Stimulated activated CD8-positive, alpha-beta memory T cell treated with anti-CD3 and anti-CD28 coated beads, Interleukin-7, amount 100 ng/mL, for 1 hour (primary cell): ENCODE results near the gene MRPL55.

ENCODE experiments used
- DNase-seq, 2 donors: peaks; one replicate each; pipeline ENCODE4 v3.0.0-alpha.2; 2020; ENCODE audit warnings: low read depth in 2 of 2

MRPL55 gene

DNA sequence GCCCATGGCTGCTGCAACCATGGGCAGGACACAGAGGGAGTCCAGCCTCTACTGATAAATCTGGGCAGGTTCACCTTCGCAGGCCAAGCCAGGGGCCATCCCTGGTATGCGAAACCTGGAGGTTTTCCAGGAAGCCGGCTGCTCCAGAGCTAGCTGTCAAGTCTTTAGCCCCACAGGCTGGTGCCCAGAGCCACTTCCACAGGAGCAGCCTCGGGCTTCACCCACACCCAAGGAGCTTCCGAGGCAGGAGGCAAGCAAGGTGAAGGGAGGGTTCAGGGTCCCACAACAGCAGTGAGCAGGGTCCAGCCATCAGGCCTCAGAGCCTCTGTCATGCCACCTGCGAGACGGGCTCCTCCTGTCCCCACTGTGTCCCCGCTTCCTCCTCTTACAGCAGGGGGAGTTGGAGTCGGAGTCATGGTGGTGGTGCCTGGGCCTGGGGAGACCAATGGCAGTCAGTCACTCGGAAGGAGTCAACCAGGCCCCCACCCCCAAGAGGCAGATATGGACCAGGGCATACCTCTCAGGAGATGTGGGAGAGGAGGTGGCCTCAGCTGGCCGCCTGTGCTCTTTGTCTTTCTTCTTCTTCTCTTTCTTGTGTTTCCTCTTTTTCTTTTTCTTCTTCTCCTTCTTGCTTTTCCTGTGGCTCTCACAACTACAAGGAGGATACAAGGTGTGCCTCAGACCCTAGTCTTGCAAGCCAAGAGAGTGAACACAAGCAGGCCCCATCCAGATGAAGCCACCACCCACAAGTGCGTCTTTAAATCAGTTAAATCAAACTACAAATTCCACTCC is 8.1 kb downstream of the MRPL55 start:
- no peak for DNase-seq

DNA sequence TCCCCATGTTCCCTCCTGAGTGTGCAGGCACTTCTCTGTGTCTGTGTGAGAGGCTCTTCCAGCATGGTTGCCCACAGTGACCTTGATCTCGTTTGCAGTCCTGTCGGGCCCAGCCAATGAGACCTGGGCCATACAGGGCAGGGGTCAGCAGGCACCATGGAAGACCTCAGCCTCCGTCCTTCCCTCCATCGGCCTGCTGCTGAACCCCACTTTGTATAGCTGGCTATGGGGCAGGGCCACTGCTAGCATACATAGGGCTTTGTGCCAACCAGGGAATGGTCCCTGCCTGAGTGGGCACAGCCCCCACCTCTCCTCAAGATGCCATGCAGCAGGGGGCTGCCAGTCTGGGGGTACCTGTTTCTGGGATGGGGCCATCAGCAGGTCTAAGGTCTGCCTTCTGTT is 9.8 kb downstream of the MRPL55 start:
- no peak for DNase-seq

DNA sequence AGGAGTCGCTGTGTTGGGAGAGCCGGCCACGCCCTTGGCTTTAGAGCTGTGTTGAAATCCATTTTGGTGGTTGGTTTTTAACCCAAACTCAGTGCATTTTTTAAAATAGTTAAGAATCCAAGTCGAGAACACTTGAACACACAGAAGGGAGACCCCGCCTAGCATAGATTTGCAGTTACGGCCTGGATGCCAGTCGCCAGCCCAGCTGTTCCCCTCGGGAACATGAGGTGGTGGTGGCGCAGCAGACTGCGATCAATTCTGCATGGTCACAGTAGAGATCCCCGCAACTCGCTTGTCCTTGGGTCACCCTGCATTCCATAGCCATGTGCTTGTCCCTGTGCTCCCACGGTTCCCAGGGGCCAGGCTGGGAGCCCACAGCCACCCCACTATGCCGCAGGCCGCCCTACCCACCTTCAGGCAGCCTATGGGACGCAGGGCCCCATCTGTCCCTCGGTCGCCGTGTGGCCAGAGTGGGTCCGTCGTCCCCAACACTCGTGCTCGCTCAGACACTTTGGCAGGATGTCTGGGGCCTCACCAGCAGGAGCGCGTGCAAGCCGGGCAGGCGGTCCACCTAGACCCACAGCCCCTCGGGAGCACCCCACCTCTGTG is 10.7 kb downstream of the MRPL55 start:
- DNase-seq: no peak

DNA sequence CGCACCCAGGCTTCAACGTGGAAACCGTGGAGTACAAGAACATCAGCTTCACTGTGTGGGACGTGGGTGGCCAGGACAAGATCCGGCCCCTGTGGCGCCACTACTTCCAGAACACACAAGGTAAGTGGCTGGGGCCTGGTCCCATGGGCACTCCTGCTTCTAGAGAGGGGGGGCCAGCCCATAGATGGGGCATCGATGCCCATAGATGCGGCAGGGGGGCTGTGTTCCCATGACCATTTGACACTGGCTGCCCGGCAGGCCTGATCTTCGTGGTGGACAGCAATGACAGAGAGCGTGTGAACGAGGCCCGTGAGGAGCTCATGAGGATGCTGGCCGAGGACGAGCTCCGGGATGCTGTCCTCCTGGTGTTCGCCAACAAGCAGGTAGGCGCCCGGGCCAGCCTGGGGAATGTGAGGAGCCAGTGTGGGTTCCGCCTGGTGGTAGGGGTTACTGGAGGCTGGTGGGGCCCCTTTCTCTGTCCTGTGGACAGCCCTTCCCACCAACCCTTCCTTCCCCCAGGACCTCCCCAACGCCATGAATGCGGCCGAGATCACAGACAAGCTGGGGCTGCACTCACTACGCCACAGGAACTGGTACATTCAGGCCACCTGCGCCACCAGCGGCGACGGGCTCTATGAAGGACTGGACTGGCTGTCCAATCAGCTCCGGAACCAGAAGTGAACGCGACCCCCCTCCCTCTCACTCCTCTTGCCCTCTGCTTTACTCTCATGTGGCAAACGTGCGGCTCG is 11.6 kb downstream of the MRPL55 start:
- no peak for DNase-seq

DNA sequence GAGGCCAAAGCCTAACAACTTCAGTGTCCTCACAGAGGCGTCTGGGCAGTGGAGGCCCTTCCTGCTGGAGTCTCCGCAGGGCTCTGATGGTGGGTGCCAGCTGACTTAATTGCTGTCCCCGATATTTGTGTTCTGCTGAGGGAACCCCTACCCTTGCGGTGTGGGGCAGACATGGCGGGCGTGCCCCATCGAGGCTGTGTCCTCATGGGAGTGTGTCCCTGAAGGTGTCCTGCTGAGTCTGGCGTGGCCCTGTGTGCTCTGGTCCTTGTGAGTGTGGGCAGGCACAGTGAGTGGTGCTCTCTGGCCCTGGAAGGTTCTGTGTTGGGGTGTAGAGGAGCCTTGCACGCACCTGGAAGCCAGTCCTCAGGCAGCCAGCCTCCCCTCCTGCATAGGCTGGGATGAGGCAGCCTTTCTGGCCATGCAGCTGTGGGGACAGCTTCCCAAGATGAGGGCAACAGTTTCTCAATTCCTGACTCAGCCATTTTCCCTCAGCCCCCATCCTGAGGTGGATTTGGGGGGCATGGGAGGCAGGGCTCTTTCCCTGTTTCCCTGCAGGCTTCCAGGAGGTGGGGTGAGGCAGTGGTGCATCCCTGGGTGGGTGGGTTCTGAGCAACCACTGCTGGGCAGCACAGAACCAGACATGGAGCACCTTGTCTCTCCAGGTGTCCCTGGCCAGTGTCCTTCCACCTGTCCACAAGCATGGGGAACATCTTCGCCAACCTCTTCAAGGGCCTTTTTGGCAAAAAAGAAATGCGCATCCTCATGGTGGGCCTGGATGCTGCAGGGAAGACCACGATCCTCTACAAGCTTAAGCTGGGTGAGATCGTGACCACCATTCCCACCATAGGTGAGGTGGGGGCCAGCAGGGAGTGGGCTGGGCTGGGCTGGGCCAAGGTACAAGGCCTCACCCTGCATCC is 12.4 kb downstream of the MRPL55 start:
- DNase-seq: no peak

DNA sequence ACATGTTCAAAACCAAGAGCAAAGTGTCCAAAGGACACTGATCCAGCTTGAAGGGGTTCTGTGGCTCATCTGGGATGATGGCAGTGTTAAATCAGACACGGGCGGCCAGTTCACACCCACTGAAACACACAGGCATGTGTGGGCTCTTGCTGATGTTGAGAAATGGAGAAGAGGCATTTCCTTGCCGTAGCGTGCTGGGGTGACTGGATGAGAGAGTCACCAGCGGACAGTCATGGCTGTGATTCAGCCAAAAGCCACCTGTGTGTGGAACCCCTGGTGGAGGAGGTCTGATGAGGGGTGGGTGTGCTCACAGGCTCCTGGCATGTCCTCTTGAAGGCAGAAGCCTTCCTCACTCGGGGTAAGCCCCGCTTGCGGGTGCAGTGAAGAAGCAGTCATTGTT is 13.2 kb downstream of the MRPL55 start:
- no peak for DNase-seq

DNA sequence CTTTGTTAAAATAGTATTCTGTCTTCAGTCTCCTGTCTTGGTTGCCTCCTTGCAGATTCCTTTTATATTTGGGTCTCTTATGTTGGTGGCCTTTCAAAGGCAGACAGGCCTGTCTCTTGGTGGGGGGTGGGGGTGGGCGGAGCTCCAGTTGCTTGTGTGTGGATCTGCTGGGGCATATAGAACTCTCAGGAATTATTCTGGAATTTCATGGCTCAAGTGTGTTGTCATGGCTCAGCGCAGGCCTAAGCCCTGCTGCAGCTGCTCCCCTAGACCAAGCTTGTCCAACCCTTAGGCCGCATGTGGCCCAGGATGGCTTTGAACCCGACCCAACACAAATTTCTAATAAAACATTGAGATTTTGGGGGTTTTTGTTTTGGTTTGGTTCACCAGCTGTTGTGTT is 13.9 kb downstream of the MRPL55 start:
- no peak for DNase-seq

DNA sequence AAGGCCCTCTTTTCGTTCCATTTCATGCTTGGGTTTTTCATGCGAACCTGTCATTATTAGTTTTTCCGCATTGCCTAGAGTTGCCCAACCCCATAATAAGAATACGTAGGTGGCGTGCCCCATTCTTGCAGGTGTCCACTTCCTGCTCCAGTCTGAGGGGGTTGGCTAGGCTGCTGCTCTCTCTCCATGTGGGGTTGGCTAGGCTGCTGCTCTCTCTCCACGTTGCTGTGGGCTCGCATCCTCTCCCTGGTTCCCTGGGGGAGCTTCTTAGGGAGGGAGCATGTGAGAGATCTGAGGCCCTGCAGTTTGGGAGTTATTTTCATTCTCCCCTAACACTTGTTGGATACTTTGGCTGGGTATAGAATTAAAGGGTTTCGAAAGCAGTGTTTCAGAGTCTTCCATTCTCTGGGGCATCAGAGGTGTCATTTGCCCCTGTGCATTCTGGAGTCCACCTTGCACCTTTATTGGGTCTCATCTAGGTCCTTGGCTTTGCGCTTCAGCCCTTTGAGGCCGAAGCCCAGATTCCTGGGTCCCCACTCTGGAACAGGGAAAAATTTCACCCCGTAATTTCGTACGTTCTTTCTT is 14.6 kb downstream of the MRPL55 start:
- no peak for DNase-seq

DNA sequence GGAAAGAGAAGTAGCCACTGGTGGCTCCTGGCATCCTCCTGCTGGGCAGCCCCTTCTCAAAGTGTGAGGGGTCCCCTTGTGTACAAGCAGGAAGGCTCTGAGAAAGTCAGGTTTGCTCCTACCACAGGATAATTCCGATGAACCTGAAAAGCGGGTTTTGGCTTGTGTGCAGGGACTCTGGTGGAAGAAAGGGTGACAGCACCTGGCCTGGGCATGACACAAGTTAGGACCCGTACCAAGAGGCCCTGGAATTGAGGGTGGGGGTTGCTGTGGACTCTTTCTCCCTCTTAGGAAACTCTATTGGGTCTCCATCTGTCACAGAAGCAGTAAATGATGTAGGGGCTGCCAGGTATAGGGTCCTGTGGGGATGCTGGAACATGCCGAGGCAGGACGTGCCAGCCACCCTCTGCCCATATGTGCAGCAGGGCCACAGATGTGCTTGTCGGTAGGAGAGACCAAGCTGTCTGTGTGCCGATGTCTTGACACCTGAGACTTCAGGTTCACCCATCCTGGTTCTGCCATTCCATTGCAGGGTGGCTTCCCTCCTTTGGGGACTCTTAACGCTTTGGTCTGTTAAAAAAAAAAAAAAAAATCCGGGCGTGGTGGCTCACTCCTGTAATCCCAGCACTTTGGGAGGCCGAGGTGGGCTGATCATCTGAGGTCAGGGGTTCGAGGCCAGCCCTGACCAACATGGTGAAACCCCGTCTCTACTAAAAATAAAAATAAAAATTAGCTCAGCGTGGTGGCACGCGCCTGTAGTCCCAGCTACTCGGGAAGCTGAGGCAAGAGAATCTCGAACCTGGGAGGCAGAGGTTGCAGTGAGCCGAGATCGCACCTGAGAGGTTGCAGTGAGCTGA is 15.8 kb downstream of the MRPL55 start:
- DNase-seq: no peak

DNA sequence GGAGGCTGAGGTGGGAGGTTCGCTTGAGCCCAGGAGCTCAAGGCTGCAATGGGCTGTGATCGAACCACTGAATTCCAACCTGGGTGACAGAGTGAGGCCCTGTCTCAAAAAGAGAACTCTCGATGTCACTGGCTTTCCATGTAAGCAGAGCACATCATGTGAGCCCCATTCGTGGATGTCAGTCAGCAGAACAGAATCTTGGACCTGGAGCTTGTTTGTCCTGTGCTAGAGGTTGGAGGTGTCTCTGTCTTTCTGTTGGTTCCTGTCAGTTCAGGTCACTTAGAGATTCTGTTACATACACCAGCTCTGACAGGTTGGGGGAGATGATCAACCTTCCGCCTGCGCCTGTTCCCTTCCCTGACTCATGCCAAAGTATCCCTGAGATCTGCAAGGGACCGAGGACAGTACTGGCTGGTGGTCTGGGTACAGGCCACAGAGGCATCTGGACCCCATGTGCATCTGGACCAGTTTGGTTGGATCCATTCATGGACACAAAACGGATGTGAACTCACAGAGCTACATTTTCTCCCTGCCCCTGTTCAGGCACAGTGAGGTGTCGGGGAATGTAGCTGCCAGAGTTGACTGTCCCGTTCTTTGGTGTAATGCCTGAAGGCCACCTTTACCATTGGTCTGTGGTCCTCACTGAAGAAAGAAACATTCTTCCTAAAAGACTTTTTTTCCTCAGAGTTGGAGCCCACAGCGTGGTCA is 16.6 kb downstream of the MRPL55 start:
- DNase-seq: no peak

DNA sequence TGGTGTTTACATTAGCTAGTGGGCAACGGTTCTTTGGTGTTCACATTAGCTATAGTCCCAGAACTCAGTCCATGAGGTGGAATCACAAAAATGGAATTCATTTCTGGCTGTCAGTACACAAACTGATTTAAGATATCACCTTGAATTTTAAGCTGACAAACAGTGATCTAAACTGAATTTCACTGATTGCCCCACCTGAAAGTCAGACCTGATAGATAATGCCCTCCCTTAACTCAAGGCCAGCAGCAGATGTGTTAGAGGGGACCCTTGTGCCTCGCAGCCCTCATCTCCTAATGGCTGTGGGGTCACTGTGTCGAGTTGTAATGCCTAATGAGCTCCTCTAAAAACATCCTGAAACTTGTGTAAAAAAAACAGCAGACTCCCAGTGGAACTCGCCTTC is 18.0 kb downstream of the MRPL55 start:
- DNase-seq: no peak

DNA sequence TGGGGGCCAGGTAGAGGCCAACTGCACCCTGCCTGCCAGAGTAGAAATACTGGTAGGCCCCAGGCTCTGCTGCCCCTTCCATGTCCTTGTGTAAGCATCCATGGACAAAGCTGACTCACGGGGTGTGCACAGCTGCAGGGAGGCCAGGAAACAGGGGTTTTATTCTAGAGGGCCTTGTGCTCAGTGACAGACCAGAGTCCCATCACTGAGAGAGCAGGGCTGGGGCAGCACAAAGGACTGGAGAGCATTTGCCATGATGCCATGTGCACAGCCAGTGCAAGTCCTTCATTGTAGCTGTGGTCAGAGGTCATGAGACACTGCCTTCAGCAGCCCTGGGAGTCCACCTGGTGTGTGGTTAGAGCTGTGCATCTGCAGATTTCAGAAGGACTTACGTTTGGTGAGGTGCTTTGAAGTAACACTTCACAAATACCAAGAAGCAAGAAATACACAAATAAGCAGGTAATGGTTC is 18.5 kb downstream of the MRPL55 start:
- no peak for DNase-seq

DNA sequence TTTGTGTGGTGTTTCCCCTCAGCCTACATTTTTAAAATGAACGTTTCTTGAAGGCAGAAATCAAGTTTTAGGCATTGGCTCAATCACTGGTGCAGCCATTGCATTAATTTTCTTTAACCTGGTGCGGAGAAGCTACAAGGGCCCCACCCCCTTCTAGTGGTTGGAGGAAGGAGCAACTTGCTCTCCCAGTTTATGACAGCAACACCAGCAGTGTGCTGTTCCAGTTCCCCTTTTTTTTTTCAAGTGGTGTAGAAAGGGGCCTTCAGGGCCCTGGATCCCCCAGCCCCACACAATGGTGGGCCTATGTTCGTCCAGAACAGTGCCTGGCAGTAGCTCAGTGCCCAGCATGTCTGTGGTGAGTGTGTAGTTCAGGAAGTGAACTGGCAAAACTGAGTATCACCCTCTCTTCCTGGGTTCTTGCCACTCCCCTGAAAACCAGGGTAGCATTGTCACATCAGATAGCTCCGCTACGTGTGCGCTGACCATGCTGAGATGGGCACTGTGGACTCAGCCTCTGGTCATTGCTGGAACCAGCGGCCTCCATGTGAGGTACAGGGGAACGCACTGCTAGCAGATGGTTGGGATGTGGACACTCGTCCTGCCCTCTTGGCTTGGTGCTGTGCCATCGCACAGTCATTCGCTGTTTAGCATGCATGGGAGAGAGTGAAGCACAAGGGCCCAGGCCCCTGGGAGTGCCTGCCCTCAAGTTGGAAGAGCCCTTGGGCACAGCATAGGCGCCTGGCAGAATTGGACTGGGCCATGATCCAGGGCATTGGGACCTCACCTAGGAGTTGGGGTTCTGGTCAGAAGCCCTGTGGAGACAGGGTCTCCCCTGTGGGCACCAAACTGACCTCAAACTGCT is 19.3 kb downstream of the MRPL55 start:
- DNase-seq: no peak

DNA sequence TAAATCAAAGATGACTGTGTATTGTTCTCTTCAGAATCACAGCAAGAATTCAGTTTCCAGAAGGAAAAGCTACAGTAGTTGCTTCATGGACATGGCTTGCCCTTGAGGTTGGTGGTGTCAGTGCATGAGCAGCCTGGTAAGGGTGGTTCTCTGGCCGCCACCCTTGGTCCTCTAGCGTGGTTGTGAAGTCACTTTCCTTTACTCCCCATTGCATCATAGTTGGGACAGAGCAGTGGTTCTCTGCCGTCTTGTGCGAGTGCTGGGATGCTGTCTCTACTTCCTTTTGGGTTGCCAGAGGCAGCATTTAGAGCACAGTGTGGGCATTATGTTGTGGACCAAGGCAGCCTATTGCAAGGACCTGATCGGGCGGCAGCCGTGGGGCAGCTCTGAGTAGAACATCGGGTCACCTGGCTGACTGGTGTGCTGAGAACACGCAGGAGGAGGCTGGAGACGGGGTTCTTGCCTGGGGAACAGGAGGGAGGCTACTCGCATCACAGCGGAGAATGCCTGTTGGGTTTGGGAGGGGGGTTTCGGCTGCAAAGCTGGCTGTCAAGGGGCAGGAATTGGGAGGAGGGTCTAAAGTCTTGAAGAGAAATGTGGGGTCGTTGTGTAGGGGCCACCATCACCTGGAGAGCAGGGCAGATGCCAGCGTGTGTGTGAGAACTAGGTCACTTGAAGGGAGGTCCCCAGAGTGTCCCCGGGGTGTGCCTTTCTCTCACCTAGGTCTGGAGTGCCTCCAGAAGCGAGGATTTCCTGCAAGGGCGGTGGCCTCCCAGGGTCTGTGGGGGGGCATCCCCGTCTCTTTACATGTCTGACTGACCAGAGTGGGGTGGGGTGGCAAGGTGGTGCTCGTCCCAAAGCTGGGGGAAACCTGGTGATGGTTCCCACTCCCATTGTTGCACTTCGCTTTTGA is 20.3 kb downstream of the MRPL55 start:
- DNase-seq: no peak

DNA sequence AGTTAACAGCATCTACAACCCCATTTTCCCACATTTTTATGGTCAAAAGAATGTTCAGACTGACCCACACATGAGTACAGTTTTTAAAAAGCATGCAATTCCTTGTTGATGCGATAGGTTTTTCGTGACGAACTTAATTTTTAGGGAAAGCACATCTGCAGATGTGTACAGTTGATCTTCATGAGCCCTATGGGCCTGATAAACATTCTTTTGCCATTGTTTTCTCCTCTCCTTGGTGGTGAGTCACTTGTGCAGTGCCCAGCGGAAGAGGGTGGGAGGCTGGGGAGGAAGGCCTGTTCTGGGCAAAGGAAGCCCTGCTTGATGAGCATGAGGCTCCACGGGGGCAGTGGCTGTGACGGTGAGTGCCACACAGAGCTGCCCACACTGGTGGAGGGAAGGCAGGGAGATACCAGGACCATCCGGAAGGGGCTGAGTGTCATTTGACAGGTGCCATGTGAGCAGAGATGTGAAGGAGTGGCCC is 21.3 kb downstream of the MRPL55 start:
- DNase-seq: no peak

DNA sequence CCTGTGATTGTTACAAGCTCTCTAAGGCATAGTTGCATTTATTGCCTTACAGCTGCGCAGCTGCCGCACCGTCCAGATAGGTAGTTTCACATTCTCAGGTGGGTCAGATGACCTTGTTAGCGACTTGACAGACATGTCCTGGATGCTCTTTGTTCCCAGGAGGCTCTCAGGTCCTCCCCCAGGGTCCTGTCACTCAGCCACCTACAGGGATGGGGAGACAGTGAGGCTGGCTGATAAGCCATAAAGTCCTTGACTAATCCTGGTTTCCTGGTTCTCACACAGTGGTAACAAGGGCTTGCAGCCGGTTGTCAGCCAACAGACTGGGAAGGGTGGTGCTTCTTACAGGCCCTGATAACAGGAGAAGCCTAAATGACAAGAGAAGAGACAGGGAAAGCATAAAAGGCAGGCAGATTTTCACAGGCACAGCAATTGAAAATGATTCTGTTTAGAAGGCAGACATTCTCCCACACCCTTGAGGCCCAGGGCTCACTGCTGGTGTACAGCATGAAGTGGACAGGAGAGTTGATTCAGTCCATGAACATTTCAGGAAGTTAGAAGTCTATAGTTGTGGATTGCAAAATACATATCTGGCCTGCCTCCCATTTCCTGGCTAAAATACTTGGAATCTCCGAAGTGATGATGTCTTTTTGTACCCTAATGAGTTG is 23.7 kb downstream of the MRPL55 start:
- DNase-seq: no peak

DNA sequence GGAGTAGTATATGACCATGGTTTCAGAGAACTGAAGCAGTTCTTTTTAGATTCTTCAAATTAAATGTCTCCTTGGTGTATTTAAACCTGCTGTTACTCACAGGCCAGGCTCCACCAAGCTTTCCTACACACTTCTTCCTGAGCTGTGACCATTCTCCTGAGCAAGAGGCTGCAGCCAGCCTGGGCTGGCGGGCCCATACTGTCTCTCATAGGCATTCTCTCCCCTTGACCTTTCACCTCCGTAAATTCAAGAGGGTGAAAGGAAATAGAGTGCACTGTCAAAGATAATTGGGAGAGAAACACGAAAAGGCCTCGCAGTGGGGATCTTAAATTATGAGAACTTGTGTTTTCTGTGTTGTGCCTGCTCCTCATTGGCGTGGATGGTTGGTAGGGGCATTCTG is 24.3 kb downstream of the MRPL55 start:
- DNase-seq: no peak
